Esophagus squamous epithelium (tissue), 4 donors: ENCODE results near the gene IGLL1.

ENCODE experiments used
- POLR2A ChIP-seq, 4 donors: fragments of 450-650 bp; IDR thresholded peaks; one replicate each; pipeline ENCODE4 v1.6.1; 2017; ENCODE audit warnings: antibody characterized with exemption in 4 of 4, mild to moderate bottlenecking in 4 of 4, moderate library complexity in 3 of 4
- TF ChIP-seq, protein P1 (sequence below), 6 experiments: fragments of 450-650 bp in 4 of 6; fragments of 200-600 bp in 2 of 6; sonication (generic) in 2 of 6; IDR thresholded peaks; one replicate each; pipeline ENCODE4 v1.5.1; 2016 to 2019; ENCODE audit warnings: antibody characterized with exemption in 6 of 6, mild to moderate bottlenecking in 4 of 6, moderate library complexity in 4 of 6

DNA sequence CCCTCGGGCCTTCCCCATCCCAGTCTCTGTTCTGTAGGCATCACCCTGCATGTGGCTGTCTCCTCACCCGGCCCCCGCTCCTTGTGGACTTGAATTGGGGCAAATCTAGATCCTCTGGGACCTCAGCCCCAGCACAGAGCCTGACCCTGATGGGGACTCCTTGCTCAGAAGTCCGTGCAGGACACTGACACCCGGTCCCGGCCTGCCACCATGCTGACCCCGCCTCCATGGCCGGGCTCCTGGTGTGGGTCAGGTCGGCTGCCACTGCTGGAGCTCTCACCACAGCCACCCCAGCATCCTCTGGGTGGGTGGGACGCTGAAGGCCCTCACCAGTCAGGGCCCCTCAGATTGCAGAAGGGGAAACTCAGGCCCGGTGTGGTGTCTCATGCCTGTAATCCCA is 1.8 kb downstream of the IGLL1 start:
- no peak for TF ChIP-seq POLR2A (IDR thresholded peaks at IDR 0.05)
- TF ChIP-seq, protein P1, sequence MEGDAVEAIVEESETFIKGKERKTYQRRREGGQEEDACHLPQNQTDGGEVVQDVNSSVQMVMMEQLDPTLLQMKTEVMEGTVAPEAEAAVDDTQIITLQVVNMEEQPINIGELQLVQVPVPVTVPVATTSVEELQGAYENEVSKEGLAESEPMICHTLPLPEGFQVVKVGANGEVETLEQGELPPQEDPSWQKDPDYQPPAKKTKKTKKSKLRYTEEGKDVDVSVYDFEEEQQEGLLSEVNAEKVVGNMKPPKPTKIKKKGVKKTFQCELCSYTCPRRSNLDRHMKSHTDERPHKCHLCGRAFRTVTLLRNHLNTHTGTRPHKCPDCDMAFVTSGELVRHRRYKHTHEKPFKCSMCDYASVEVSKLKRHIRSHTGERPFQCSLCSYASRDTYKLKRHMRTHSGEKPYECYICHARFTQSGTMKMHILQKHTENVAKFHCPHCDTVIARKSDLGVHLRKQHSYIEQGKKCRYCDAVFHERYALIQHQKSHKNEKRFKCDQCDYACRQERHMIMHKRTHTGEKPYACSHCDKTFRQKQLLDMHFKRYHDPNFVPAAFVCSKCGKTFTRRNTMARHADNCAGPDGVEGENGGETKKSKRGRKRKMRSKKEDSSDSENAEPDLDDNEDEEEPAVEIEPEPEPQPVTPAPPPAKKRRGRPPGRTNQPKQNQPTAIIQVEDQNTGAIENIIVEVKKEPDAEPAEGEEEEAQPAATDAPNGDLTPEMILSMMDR (IDR thresholded peaks at IDR 0.05), result no peak
